GM13976 (cell line): ENCODE results near the gene ACER2.

ENCODE experiments used
- DNase-seq: peaks from one replicate; pipeline ENCODE4 v3.0.0; 2012; ENCODE audit warnings: low spot score
- in situ Hi-C: fragments of 300-500 bp; cut with MboI; formaldehyde crosslinking; loops from one replicate; pipeline ENCODE4 v1.12.0; 2022; ENCODE audit warnings: low sequenced_read_pairs, mixed read lengths, inconsistent platforms; ENCODE audit not compliant: unreplicated experiment
- TF ChIP-seq, protein P1 (sequence below): IDR thresholded peaks from 2 replicates; pipeline ENCODE4 v1.5.1; 2012; ENCODE audit warnings: borderline replicate concordance, mild to moderate bottlenecking; ENCODE audit not compliant: insufficient read depth; ENCODE audit errors: extremely low read depth, missing control alignments, control extremely low read depth

ACER2 gene

GRCh38 chr9:19460243-19460642, 51.4 kb downstream of the ACER2 start:
- TF ChIP-seq, protein P1, sequence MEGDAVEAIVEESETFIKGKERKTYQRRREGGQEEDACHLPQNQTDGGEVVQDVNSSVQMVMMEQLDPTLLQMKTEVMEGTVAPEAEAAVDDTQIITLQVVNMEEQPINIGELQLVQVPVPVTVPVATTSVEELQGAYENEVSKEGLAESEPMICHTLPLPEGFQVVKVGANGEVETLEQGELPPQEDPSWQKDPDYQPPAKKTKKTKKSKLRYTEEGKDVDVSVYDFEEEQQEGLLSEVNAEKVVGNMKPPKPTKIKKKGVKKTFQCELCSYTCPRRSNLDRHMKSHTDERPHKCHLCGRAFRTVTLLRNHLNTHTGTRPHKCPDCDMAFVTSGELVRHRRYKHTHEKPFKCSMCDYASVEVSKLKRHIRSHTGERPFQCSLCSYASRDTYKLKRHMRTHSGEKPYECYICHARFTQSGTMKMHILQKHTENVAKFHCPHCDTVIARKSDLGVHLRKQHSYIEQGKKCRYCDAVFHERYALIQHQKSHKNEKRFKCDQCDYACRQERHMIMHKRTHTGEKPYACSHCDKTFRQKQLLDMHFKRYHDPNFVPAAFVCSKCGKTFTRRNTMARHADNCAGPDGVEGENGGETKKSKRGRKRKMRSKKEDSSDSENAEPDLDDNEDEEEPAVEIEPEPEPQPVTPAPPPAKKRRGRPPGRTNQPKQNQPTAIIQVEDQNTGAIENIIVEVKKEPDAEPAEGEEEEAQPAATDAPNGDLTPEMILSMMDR: no peak
- in situ Hi-C loops: loop anchor here (25.0 kb wide), 1 partner anchor 398 kb away; no protein-coding TSS in a partner anchor
- DNase-seq: no peak

GRCh38 chr9:19461135-19461534, 52.3 kb downstream of the ACER2 start:
- DNase-seq: no peak
- in situ Hi-C loops: loop anchor here (25.0 kb wide), 1 partner anchor 399 kb away; no protein-coding TSS in a partner anchor
- TF ChIP-seq, protein P1: no peak

- TF ChIP-seq, protein P1: no peak
- in situ Hi-C loops: loop anchor here (25.0 kb wide), 1 partner anchor 402 kb away; no protein-coding TSS in a partner anchor
- no peak for DNase-seq
Measured at GRCh38 chr9:19464061-19464763, 55.4 kb downstream of the ACER2 start.

DNA sequence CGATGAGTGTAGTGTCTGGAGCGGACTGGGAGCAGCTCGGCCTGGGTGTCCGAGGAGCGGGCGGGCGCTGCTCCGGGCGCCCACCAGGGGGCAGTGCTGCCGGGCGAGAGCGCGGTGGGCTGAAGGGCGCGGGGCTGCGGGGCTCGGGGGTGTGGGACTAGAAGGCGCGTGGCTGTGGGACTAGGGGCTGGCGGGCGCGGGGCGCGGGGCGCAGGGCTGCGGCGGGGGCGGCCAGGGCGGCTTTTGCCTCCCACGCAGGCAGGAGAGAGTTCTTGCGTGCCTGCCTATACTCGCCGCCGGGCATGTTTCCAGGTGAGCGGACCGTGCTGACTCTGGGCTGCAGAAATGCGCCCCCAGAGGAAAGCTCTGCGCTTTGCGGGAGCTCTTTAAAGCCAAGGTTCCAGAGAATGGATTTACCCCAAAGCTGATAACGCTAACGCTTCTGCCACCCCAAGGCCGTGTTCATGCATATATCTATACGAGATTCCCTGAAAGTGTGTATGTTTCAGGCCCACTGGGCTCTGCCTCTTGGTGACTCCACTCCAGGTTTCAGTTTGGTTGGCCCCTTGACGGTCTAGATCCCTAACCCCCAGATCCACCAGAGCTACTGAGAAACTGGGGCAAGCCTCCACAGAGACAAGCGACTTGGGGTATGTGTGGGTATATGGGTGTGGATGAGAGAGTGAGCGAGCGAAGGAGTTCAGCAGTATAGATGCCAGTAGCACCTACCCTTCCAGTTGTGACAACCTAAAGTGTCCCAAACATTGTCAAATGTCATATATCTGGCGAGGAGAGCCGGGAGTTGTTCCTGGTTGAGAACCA, 56.2 kb downstream of the ACER2 start:
- TF ChIP-seq, protein P1: peak; percentile 95
- in situ Hi-C loops: loop anchor here (25.0 kb wide), 1 partner anchor 403 kb away; no protein-coding TSS in a partner anchor
- DNase-seq: peak; percentile 93

DNA sequence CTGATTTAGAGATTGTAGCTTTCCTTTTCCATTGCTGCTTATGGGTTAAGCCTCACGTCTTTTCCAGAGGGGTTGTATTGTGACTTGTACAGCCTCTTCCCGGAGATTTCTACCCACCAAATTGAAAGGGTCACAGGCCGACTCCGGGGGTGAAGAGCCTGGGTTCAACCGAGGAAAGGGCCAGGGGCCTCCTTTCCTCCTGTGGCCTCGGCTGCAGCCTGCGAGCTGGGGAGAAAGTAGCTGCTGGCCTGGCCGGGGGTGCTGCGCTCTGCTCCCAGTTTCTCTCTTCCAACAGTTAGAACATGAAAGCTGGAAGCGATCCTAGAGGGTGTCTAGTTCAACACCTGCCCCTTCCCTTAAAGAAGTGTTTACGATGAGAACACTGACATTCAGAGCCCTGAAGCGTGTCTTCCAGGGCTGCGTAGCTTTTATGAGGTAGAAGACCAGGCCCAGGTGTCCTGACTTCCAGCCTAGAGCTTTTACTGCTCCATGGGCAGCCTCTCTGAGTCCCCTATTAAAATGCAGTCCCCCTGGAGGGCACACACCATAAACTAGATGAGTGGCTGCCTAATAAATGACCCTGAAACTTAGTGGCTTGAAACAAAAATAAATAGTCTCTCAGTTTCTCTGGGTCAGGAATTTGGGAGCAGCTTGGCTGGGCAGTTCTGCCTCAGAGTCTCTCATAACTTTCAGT, 56.9 kb downstream of the ACER2 start:
- in situ Hi-C loops: loop anchor here (25.0 kb wide), 1 partner anchor 403 kb away; no protein-coding TSS in a partner anchor
- DNase-seq: no peak
- TF ChIP-seq, protein P1: no peak

DNA sequence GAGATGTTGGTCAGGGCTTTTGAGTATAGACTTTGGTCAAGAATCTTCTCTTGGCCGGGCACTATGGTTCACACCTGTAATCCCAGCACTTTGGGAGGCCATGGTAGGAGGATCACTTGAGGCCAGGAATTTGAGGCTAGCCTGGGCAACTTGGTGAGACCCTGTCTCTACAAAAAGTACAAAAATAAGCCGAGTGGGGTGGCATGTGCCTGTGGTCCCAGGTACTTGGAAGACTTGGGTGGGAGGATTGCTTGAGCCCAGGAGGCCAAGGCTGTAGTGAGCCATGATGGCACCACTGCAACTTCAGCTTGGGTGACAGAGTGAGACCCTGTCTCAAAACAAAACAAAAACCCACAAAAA, 57.5 kb downstream of the ACER2 start:
- TF ChIP-seq, protein P1: no peak
- no peak for DNase-seq
- in situ Hi-C loops: loop anchor here (25.0 kb wide), 1 partner anchor 404 kb away; no protein-coding TSS in a partner anchor
